Muscle layer of duodenum (tissue), 2 donors: ENCODE results near the gene TPSG1.
"Not testable (repeated sequence)": the region's sequence is repeated elsewhere in the genome, so short reads cannot be mapped to it uniquely, and the experiment has no call there.

Experiments
- H3K27ac ChIP-seq: one replicate; pipeline ENCODE4 v1.7.0; 2013; ENCODE audit warnings: mild to moderate bottlenecking, low read length
- H3K27me3 ChIP-seq: one replicate; pipeline ENCODE4 v1.7.0; 2013; ENCODE audit warnings: low read depth, mild to moderate bottlenecking, control low read depth, low read length
- H3K36me3 ChIP-seq, 2 donors: one replicate each; pipeline ENCODE4 v1.7.0; 2013; ENCODE audit warnings: low read length in 2 of 2, control low read depth in 1 of 2, mild to moderate bottlenecking in 1 of 2; ENCODE audit not compliant: insufficient read depth in 2 of 2, control insufficient read depth in 1 of 2
- H3K4me1 ChIP-seq, 2 donors: one replicate each; pipeline ENCODE4 v1.7.0; 2013; ENCODE audit warnings: low read length in 2 of 2, mild to moderate bottlenecking in 2 of 2, control low read depth in 1 of 2, moderate library complexity in 1 of 2; ENCODE audit not compliant: insufficient read depth in 2 of 2, control insufficient read depth in 1 of 2
- H3K4me3 ChIP-seq, 2 donors: one replicate each; pipeline ENCODE4 v1.7.0; 2013; ENCODE audit warnings: low read length in 2 of 2, low read depth in 1 of 2, mild to moderate bottlenecking in 1 of 2
- H3K9me3 ChIP-seq, 2 donors: one replicate each; pipeline ENCODE4 v1.7.0; 2013; ENCODE audit warnings: low read length in 2 of 2, control low read depth in 1 of 2, mild to moderate bottlenecking in 1 of 2; ENCODE audit not compliant: control insufficient read depth in 1 of 2
- donor health status: healthy.

Gene TPSG1

DNA sequence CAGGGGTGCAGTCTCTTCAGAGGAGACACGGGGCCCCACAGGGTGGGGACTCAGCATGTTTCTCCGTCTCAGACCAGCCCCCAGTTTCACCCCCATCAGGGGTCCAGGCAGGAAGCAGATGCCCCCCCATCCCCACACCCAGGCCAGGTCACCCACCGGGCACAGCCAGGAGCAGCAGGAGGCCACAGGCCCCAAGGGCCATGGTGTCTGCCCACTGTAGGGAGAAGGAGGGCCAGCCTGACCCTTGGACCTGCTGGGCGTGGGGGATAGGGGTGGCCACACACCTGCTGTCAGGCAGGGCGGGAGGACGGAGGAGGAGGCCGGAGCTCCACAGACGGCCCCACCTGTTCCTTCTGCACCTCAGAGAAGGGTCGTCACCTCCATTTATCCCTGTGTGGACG is at the start of gene TPSG1:
Gene TPSG1 (minus strand): TSS at position 218 of the 401 bp plus-strand sequence. CDS start 16 bp downstream, at position 202.
- Histone ChIP-seq H3K9me3 (no peaks in the 10 kb centered on the region), H3K27me3 (no peaks in the 10 kb centered on the region), H3K4me3 (no peak within 1 kb of the TSS), H3K4me1 (no peaks in the 10 kb centered on the region), H3K27ac (no peak within 1 kb of the TSS), H3K36me3 (peaks cover 0 to 9% of the 10 kb centered on the region in 2 donors)

DNA sequence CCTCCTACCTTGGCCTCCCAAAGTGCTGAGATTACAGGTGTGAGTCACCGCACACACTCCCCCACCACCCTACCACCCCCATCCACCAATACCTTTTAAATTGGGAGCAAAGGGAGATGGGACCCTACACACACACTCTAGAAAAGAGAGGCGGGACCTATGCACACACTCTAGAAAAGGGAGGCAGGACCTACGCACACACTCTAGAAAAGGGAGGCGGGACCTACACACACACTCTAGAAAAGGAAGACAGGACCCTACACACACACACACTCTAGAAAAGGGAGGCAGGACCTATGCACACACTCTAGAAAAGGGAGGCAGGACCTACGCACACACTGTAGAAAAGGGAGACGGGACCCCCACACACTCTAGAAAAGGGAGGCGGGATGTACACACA is 49.7 kb upstream of the TPSG1 start:
- Histone ChIP-seq H3K27me3 (no peaks in the 10 kb centered on the region), H3K27ac (no peak overlapping the region), H3K36me3 (no peaks in the 10 kb centered on the region)

DNA sequence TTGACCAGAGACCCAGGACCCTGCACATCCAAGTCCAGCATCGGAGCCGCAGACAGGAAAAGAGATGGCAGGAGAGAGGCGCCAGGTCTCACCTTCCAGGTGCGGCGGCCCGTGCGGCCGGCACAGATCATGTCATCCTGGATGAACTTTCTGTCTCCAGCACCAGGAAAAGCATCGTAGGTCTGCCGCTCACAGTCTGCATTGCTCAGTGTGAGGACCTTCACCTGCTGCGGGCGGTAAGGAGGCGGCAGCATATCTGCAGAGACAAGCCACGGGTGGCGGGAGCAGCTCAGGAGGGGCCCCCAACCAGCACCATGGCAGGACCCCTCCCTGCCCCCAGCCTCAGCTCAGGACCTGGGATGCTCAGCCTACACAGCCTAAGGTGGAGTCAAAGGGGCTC is 48.7 kb upstream of the TPSG1 start:
- Histone ChIP-seq H3K27me3 (no peaks in the 10 kb centered on the region), H3K4me3 (no peak overlapping the region), H3K36me3 (no peaks in the 10 kb centered on the region), H3K4me1 (peaks cover 0 to 10% of the 10 kb centered on the region in 2 donors), H3K9me3 (no peaks in the 10 kb centered on the region), H3K27ac (no peak overlapping the region)

More for the DNA sequence above, 49.7 kb upstream of the TPSG1 start:
- Histone ChIP-seq H3K9me3 (no peaks in the 10 kb centered on the region), H3K4me1 (peaks cover 0 to 10% of the 10 kb centered on the region in 2 donors), H3K4me3 (no peak overlapping the region)

DNA sequence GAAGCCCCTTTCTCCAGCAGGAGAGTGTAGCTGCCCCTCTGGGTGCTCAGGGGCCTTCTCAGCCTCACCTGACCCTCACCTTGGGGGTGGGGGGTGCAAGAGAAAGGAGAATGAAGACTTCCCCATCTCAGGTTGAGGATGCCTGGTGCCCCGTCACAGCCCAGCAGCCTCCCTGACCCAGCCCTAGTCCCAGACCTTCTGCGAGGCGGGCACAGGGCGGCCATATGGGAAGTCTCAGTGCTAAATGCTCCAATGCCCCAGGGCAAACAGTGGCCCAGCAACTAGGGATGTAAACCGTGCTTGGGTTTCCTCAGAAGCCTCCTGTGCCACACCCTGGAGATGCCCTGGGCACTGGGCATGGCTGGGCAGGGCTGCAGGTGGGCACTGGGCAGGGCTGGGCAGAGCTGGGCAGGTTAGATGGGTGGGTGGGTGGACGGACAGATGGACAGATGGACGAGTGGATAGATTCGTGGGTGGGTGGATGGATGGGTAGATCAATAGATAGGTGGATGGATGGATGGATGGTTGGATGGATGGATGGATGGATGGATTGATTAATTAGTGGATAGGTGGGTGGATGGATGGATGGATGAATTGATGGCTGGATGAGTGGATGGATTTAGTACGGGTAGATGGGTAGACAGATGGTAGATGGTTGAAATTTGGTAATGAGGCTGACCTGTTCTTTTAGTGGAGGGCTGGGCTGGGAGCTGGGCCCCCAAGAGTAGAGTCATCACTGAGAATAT is 47.6 kb upstream of the TPSG1 start:
- Histone ChIP-seq H3K36me3 (no peaks in the 10 kb centered on the region), H3K9me3 (no peaks in the 10 kb centered on the region), H3K4me1 (peaks cover 0 to 10% of the 10 kb centered on the region in 2 donors), H3K27me3 (no peaks in the 10 kb centered on the region), H3K27ac (no peak overlapping the region), H3K4me3 (no peak overlapping the region)

DNA sequence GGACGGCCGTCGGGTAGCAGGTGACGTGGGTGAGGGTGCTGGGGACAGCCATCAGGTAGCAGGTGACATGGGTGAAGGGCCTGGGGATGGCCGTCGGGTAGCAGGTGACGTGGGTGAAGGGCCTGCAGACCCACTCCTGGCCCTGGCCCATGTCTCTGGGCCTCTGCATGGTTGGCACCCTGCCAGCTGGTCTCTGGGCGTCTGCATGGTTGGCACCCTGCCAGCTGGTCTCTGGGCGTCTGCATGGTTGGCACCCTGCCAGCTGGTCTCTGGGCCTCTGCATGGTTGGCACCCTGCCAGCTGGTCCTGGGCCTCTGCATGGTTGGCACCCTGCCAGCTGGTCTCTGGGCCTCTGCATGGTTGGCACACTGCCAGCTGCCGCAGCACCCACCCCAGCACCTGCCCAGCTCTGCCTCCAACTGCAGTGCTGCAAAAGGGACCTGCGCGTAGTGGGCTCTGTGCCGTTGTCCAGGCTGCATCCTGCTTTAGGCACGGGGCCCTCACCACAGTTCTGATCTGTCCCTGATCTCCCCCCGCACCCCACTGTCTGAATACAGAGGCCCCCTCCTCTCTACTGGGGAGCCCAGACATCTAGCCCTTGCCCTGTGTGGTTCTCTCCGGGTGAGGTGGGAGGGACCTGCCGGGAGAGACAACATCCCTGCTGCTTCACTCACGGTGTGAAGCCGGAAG is 46.8 kb upstream of the TPSG1 start:
- H3K27me3 ChIP-seq, H3K36me3 ChIP-seq, H3K4me1 ChIP-seq, H3K4me3 ChIP-seq, H3K9me3 ChIP-seq, H3K27ac ChIP-seq: not testable (repeated sequence)

DNA sequence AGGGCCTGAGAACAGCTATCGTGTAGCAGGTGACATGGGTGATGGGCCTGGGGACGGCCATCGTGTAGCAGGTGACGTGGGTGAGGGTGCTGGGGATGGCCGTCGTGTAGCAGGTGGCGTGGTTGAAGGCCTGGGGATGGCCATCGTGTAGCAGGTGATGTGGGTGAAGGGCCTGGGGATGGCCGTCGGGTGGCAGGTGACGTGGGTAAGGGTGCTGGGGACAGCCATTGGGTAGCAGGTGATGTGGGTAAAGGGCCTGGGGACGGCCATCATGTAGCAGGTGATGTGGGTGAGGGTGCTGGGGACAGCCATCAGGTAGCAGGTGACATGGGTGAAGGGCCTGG is 46.3 kb upstream of the TPSG1 start:
- H3K4me1 ChIP-seq: peaks cover 0 to 10% of the 10 kb centered on the region in 2 donors
- H3K9me3 ChIP-seq: peaks cover 0 to 3% of the 10 kb centered on the region in 2 donors
- H3K36me3 ChIP-seq: no peaks in the 10 kb centered on the region
- no peak overlapping the region for H3K27ac ChIP-seq
- no peak overlapping the region for H3K4me3 ChIP-seq
- H3K27me3 ChIP-seq: no peaks in the 10 kb centered on the region

DNA sequence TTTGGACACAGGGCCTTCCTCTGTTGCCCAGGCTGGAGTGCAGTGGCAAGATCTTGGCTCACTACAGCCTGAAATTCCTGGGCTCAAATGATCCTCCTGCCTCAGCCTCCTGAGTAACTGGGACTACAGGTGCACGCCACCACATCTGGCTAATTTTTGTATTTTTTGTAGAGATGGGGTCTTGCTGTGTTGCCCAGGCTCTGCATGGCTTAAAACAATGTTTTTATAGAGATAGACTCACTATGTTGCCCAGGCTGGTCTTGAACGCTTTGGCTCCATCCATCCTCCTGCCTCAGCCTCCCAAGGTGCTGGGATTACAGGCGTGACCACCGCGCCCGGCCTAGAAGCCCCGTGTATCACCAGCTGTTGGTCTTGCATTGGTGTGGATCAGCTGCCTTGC is 44.4 kb upstream of the TPSG1 start:
- not testable (repeated sequence) for H3K4me1 ChIP-seq, H3K27me3 ChIP-seq, H3K27ac ChIP-seq, H3K36me3 ChIP-seq, H3K4me3 ChIP-seq, H3K9me3 ChIP-seq

DNA sequence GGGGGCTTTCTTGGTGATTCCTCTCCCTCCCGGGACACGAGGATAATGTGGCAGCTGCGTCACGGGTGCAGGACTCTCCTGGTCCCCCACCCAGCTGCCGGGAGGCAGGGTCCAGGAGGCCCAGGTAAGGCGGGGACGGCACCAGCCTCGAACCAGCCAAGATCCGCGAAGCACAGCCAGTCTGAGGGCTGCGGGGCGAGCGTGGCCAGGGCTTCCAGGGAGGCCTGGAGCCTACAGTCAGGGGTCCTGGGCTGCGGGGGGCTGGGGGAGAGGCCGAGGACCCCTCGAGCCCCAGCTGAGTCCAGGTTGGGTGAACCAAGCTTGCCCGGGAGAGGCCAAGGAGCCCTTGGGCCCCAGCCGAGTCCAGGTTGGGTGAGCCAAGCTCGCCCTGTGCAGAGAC is 40.8 kb upstream of the TPSG1 start:
- no peaks in the 10 kb centered on the region for H3K4me1 ChIP-seq
- no peak overlapping the region for H3K4me3 ChIP-seq
- no peaks in the 10 kb centered on the region for H3K27me3 ChIP-seq
- H3K36me3 ChIP-seq: no peaks in the 10 kb centered on the region
- H3K27ac ChIP-seq: no peak overlapping the region
- peaks cover 0 to 3% of the 10 kb centered on the region in 2 donors for H3K9me3 ChIP-seq

DNA sequence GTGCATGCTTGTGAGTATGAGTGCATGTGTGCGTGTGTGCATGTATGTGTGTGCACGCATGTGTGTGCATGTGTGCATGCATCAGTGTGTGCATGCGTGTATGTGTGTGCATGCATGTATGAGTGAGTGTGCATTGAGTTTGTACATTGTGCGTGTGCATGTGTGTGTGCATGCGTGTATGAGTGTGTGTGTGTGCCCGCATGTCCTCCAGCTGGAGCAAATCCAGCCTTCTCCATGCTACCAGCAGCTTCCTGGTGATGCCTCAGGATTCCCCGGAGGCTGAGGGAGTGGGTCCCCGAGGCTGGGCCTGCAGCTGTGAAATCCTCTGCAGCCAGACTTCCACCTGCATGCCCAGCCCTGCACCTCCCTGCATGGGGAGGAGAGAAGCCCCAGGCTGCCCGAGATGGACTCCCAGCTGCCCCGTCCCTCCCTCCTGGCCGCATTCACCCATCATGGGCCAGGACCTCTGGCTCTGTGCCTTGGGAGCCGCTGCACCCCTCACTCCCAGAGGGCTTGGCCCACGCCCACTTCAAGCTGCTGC is 40.1 kb upstream of the TPSG1 start:
- Histone ChIP-seq H3K9me3 (peaks cover 0 to 3% of the 10 kb centered on the region in 2 donors), H3K4me3 (no peak overlapping the region), H3K27ac (no peak overlapping the region), H3K36me3 (no peaks in the 10 kb centered on the region), H3K27me3 (peaks cover under 1% of the 10 kb centered on the region), H3K4me1 (no peaks in the 10 kb centered on the region)

DNA sequence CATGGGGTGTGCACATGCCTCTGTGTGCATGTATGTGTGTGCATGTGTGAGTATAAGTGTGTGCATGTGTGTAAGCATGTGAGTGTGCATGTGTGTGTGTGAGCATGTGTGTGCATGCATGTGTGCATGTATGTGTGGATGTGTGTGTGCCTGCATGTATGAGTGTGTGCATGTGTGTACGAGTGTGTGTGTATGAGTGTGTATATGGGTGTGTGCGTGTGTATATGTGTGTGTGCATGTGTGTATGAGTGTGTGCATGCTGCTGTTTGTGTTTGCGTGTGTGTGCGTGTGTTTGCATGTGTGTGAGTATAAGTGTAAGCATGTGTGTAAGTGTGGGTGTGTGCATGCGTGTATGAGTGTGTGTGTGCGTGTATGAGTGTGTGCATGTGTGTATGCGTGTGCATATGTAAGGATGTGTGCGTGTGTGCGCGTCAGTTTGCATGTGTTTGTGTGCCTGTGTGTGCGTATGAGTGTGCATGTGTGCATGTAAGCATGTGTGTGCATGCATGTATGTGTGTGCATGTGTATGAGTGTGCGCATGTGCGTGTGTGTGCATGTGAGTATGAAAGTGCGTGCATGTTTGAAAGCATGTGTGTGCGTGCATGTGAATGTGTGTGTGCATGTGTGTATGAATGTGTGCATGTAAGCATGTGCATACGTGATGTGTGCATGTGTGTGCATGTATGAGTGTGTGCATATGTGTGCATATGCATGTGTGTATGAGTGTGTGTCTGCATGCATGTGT is 39.4 kb upstream of the TPSG1 start:
- no peak overlapping the region for H3K27ac ChIP-seq
- H3K27me3 ChIP-seq: peaks cover 7% of the 10 kb centered on the region
- H3K9me3 ChIP-seq: peaks cover 0 to 3% of the 10 kb centered on the region in 2 donors
- no peak overlapping the region for H3K4me3 ChIP-seq
- no peaks in the 10 kb centered on the region for H3K36me3 ChIP-seq
- H3K4me1 ChIP-seq: no peaks in the 10 kb centered on the region

DNA sequence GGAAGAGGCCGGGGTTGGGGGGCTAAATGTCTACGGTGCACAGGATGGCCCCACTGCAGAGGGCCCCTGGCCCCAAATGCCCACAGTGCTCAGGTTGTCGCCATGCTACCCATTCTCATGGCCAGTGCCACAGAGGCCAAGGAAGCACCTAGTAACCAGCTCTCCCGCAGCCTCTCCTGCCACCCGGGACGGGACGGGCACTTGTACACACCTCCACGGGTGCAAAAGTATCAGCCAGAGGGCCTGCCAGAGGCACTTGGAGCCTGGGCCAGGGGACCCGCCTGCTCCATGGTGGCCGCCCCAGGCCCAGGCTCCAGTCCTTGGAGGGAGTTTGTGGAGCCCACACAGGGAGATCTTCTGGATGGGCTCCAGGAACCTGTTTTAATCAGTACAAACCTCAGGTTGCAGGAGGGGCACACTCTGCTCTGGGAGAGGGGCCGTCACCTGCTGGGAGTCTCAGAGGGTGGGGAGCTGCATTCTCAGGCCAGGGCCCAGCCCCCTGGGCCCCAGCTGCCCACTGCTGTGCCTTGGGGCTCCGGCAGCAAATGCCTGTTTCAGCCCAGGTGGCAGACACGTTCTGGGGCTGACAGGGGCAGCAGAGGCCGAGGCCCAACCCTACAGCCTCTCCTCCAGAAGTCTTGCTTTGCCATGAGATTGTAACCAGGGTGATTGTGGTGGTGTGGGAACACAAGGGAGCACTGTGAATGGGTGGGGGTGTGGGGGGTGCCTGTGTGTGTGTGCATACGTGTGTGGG is 38.7 kb upstream of the TPSG1 start:
- peaks cover 10% of the 10 kb centered on the region for H3K27me3 ChIP-seq
- no peaks in the 10 kb centered on the region for H3K4me1 ChIP-seq
- no peak overlapping the region for H3K4me3 ChIP-seq
- no peaks in the 10 kb centered on the region for H3K36me3 ChIP-seq
- no peak overlapping the region for H3K27ac ChIP-seq
- H3K9me3 ChIP-seq: peaks cover 0 to 3% of the 10 kb centered on the region in 2 donors
